ENCODE results near the gene NR4A2.

NR4A2 gene

GRCh38 chr2:156340377-156340776 is 7.9 kb upstream of the NR4A2 start:
- no peak for DNase-seq (ENCODE audit: low read depth)

DNA sequence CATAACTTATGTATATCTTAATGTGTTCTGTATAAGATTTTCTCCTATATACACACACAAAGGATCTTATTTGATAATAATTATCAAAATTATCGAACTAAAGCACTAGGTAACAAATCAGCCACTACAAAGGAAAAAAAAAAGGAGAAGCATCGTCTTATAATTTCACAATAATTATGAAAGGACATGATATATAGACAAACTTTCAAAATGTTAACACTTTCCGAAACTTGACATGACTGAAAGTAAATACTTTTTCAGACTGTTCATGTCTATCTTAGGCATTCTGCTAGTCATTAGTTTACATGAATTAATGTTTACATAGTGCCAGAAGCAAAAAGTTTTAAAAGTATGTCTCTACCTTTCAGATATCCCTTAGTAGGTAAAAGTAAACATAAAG is 7.3 kb upstream of the NR4A2 start:
- no peak for DNase-seq (ENCODE audit: low read depth)

GRCh38 chr2:156339110-156339847 is 6.8 kb upstream of the NR4A2 start:
- DNase-seq (ENCODE audit: low read depth) = no peak

- no peak for DNase-seq (ENCODE audit: low read depth)
Measured at GRCh38 chr2:156338578-156338977, 6.1 kb upstream of the NR4A2 start.

GRCh38 chr2:156334496-156335478 is 2.3 kb upstream of the NR4A2 start:
- DNase-seq (ENCODE audit: low read depth) = peak; percentile 71

DNA sequence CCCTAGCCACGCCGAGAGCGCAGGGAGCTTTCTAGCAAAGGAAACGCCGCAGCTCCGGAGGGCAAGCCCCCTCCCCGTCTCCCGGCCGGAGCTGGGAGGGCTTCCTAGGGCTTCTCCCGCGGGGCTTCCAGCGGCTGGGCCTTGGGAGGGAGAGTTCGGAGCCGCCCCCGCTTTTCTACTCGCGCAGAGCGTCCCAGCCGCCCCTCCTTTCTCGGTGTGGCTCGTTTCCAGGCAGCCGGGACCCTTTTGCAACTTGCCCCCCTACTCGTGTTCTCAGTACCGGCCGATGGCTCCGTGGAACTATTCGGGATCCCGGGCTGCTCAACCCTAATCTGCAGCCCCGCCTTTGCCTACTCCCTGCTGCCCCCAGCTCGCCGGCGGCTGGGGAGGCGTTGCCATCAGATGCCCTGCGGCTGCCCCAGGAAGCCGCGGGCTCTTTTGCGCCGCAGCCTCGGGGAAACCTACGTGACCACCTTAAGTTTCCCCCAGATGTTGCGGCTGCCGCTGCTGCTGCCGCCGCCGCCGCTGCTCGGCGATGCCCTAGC is 1.5 kb upstream of the NR4A2 start:
- no peak for DNase-seq (ENCODE audit: low read depth)

DNA sequence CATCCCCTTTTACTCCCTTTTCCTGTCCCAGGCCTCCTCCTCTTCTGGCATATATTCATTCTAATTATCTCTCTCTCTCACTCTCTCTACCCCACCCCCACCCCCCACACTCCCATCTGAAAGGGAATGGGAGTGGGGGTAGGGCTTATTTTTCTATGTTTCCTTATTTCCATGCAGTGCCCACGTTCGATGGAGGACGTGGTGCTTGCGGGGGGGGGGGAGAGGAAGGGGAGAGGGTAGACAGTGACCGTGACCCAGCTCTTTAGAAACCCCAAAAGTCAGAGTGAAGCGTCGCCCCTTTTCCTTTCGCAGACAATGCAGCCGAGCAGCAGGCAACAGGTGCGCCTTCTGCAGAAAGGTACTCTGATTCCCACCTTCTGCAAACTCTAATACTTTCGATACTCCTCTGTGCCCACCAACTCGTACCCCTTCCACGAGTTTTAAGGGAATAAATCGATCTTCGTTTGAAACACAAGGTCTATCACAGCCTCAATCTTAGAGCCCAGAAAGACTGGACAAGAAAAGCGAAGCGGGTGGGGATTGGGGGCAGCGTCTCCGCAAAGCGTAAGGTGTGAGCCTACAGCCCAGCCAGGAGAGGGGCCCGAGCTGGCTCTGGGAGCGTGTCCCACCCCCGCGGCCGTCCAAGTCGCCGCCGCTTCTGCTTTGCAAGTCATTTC is 891 bp upstream of the NR4A2 start:
- DNase-seq (ENCODE audit: low read depth) = no peak

DNA sequence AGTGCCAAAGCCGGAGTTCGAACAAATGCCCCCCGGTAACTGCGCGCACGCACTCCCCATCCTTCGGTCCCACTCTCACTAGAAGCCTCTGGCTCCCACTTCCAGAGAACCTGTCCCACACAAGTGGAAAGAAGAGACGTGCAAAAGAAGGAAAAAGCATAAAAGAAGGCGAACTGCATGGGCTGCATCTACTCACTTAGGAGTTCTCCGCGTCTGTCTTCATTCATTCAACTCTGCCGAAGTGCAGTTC is 312 bp downstream of the NR4A2 start:
- DNase-seq (ENCODE audit: low read depth) = no peak

DNA sequence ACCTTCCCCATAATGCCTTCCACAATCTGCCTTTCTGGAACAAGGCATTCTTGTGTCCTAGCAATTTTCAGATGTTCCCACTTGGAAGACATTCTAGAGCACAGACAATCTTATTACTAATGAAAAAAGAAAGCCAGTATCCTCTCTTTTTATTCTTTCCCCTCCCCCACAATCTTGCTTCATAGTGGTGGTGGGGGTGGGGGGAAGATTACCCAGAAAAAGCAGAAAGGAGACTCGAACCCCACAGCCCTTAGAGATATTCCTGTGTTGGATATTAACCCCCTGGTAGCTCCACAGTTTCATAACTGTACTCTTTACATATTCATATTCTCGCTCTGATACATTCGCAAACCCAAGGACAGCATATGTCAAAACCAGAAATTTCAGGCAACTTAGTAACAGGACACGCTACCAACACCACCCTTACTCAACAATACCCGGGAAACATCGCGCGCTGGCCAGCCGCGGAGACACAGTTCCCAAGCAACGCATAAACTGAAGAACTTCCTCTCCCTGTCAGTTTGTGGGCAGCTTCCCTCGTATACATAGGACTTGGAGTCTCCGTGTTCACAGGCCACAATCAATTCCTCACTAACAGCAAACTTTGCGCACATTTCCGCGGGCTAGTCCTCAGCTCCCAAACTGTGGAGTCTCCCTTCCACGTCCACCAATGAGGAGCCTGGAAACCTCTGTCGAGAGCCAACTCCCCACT is 793 bp downstream of the NR4A2 start:
- no peak for DNase-seq (ENCODE audit: low read depth)

- DNase-seq (ENCODE audit: low read depth) = no peak
Measured at GRCh38 chr2:156329927-156330726, 2.4 kb downstream of the NR4A2 start.

DNA sequence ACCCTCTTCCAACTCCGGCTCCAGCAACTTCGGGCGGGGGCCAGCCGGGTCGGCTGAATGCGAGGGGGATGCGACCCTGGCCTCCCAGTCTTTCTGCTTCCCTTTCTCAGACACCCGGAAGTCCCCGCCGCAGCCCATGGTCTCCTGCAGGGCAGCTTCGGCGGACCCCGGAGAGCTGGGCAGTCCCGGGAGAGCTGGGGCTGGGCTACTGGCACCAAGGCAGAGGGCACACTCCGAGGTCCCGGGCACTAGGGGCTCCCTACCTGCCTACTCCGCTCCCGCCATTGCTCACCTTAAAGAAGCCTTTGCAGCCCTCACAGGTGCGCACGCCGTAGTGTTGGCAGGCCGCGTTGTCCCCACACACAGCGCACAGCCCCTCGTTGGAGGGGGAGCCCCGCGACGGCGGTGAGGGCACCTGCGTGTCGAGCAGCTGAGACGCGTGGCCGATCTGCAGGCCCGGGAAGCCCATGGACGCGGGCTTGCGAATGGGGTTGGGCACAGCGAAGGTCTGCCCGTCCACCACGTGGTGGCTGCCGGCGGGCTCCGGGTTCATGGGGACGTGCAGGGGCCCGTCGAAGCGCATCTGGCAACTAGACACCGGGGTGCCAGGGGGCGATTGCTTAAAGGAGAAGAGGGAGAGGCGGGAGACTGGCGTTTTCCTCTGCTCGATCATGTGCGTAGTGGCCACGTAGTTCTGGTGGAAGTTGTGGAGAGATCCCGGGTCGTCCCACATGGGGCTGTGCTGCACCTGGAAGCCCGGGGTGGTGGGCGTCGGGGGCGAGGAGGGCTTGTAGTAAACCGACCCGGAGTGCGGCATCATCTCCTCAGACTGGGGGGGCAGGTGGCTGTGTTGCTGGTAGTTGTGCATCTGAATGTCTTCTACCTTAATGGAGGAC is 3.2 kb downstream of the NR4A2 start:
- no peak for DNase-seq (ENCODE audit: low read depth)

- no peak for DNase-seq (ENCODE audit: low read depth)
Measured at GRCh38 chr2:156327835-156328695, 4.5 kb downstream of the NR4A2 start.

DNA sequence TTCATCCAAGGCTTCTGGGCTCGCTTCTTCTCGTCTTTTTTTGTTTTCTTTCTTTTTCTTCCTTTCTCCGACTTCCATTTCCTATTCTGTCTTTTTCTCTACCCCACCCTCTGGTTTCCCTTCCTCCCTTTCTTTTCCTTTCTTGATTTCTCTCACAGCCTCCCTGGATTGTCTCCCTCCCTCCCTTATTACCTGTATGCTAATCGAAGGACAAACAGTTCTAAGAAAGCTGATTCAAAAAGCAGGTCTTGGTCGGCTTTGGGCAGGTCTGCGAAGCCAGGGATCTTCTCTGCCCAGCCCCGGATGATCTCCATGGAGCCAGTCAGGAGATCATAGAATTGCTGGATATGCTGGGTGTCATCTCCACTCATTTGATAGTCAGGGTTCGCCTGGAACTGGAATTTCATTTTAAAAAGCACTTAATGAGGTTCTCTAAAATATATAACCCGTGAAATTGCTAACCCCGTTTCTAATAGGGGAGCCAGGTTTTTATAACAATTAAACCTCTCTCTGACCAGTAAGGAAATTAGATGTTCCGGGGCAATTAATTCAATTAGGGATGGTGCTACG is 5.9 kb downstream of the NR4A2 start:
- no peak for DNase-seq (ENCODE audit: low read depth)

- no peak for DNase-seq (ENCODE audit: low read depth)
Measured at GRCh38 chr2:156325688-156326525, 6.6 kb downstream of the NR4A2 start.

DNA sequence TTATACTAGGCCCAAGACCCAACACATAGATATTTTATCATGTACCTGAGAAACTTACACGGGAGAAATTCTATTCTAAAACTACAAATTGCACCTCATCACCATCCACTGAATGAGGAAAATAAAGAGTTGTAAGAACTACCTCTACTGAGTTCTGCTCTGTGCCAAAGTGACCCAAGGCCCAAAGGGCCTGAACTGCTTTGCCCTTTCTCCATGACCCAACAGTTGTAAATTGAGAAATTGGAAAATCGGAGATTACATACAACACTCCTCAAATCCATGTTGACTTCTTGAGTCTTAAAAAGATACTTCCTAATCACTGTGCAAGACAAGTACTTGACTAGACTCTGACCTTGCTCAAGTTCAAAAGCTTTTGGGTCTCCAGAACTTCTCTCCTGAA is 8.8 kb downstream of the NR4A2 start:
- DNase-seq (ENCODE audit: low read depth) = no peak

GRCh38 chr2:156322686-156323231 is 9.8 kb downstream of the NR4A2 start:
- DNase-seq (ENCODE audit: low read depth) = no peak

- DNase-seq (ENCODE audit: low read depth) = no peak
Measured at GRCh38 chr2:156322051-156322685, 10.4 kb downstream of the NR4A2 start.

All from activated T-cell treated with anti-CD3 and anti-CD28 coated beads for 1 hour (primary cell).